ENCODE results near the gene RGS14. TPM values are rescaled to one million over a fixed set of nuclear protein-coding genes. Genes with fewer than 3 reads are reported as not detected.

The RGS14 gene
- total and polyA plus RNA-seq, 4 donors: 9.3 to 32.8 (median 23.1) TPM

DNA sequence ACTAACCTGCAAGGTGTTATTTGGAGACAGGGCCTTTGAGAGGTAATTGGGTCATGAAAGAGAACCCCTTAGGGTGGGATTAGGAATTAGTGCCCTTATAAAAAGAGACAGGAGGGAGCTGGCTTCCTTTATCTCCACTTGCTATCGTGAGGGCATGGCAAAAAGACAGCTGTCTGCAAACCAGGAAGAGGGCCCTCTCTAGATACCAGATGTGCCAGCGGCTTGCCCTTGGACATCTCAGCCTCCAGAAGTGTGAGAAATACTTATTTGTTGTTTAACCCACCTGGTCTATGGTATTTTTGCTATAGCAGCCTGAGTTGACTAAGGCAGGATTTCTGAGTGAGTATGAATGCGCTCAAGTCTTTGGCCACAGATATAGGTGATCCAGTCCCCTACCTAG lies 978 bp upstream of the RGS14 start:
- no peak for ATAC-seq (ENCODE audit: insufficient read depth, low FRiP score)
- H3K27me3 ChIP-seq (ENCODE audit: control insufficient read depth in 3 of 3, insufficient read depth in 3 of 3, low read length in 2 of 3): peaks cover 0 to 2% (median 0%) of the 10 kb centered on the region in 3 donors
- no peak for DNase-seq
- peaks cover 0 to 4% (median 3%) of the 10 kb centered on the region in 5 donors for H3K4me1 ChIP-seq (ENCODE audit: control insufficient read depth in 5 of 5, insufficient read depth in 5 of 5, low read length in 5 of 5)
- no peaks in the 10 kb centered on the region for H3K36me3 ChIP-seq (ENCODE audit: control insufficient read depth in 4 of 4, insufficient read depth in 4 of 4, low read length in 4 of 4)
- no peaks in the 10 kb centered on the region for H3K9me3 ChIP-seq (ENCODE audit: control insufficient read depth in 4 of 4, insufficient read depth in 3 of 4, low read length in 3 of 4)
- no peak overlapping the region for H3K27ac ChIP-seq (ENCODE audit: low read depth in 1 of 2, low read length in 1 of 2)
- no peak overlapping the region for H3K9ac ChIP-seq (ENCODE audit: insufficient read depth in 1 of 2, low read length in 2 of 2)
- TF ChIP-seq, protein P1, sequence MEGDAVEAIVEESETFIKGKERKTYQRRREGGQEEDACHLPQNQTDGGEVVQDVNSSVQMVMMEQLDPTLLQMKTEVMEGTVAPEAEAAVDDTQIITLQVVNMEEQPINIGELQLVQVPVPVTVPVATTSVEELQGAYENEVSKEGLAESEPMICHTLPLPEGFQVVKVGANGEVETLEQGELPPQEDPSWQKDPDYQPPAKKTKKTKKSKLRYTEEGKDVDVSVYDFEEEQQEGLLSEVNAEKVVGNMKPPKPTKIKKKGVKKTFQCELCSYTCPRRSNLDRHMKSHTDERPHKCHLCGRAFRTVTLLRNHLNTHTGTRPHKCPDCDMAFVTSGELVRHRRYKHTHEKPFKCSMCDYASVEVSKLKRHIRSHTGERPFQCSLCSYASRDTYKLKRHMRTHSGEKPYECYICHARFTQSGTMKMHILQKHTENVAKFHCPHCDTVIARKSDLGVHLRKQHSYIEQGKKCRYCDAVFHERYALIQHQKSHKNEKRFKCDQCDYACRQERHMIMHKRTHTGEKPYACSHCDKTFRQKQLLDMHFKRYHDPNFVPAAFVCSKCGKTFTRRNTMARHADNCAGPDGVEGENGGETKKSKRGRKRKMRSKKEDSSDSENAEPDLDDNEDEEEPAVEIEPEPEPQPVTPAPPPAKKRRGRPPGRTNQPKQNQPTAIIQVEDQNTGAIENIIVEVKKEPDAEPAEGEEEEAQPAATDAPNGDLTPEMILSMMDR (IDR thresholded peaks at IDR 0.05; ENCODE audit: control extremely low read depth, extremely low read depth): no peak
- 47 to 63% methylated on average over 3 of the region's 3 CpGs for WGBS, 2 donors
- H3K4me3 ChIP-seq: no peak overlapping the region

DNA sequence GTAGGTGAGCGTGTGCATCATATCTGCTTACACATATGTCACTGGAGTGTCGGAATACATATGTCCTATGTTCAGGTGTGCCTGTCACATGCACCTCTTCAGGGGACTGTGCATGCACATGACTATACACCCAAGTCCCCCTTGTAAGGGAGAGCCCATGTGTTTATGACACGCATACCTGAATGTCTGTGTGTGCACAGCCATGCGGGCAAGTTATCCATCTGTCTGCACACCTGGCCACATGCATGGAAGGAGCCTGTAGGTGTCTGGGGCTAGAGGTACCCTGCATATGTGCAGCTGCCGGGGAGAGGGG lies 622 bp upstream of the RGS14 start:
- WGBS, 2 donors: 54 to 86% methylated on average over 5 of the region's 5 CpGs
- H3K9ac ChIP-seq (ENCODE audit: insufficient read depth in 1 of 2, low read length in 2 of 2): no peak overlapping the region
- TF ChIP-seq, protein P1 (IDR thresholded peaks at IDR 0.05; ENCODE audit: control extremely low read depth, extremely low read depth): no peak
- H3K27ac ChIP-seq (ENCODE audit: low read depth in 1 of 2, low read length in 1 of 2): no peak overlapping the region
- DNase-seq: no peak
- peaks cover 0 to 4% (median 2%) of the 10 kb centered on the region in 5 donors for H3K4me1 ChIP-seq (ENCODE audit: control insufficient read depth in 5 of 5, insufficient read depth in 5 of 5, low read length in 5 of 5)
- H3K27me3 ChIP-seq (ENCODE audit: control insufficient read depth in 3 of 3, insufficient read depth in 3 of 3, low read length in 2 of 3): peaks cover 0 to 2% (median 0%) of the 10 kb centered on the region in 3 donors
- H3K4me3 ChIP-seq: no peak overlapping the region
- no peak for ATAC-seq (ENCODE audit: insufficient read depth, low FRiP score)
- H3K36me3 ChIP-seq (ENCODE audit: control insufficient read depth in 4 of 4, insufficient read depth in 4 of 4, low read length in 4 of 4): no peaks in the 10 kb centered on the region
- no peaks in the 10 kb centered on the region for H3K9me3 ChIP-seq (ENCODE audit: control insufficient read depth in 4 of 4, insufficient read depth in 3 of 4, low read length in 3 of 4)

DNA sequence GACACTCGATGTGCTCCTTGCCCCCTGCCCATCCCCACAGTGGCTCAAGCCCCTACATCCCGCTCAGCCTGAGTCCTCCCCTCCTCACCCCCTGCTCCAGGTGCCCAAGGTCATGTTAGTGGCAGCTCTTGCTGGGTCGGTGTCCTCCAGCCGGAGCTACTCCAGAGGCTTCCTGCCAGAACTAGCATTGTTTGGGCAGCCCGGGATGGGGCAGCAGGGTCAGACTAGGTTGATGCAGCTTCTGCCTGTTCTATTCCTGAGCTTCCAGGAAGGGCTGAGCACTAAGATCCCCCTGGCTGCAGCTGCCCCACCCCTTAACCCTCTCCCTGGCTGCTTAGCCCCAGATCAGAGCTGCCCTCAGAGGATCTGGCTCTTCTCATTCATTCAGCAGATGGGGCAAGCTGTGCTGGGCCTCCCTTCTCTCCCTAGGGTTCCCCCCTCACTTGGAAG lies 671 bp downstream of the RGS14 start:
- Histone ChIP-seq H3K4me3 (peak overlapping the region; percentile 2), H3K9ac (ENCODE audit: insufficient read depth in 1 of 2, low read length in 2 of 2) (no peak overlapping the region), H3K27me3 (ENCODE audit: control insufficient read depth in 3 of 3, insufficient read depth in 3 of 3, low read length in 2 of 3) (peaks cover 0 to 2% (median 0%) of the 10 kb centered on the region in 3 donors), H3K4me1 (ENCODE audit: control insufficient read depth in 5 of 5, insufficient read depth in 5 of 5, low read length in 5 of 5) (peaks cover 0 to 5% (median 3%) of the 10 kb centered on the region in 5 donors), H3K9me3 (ENCODE audit: control insufficient read depth in 4 of 4, insufficient read depth in 3 of 4, low read length in 3 of 4) (no peaks in the 10 kb centered on the region), H3K27ac (ENCODE audit: low read depth in 1 of 2, low read length in 1 of 2) (no peak overlapping the region), H3K36me3 (ENCODE audit: control insufficient read depth in 4 of 4, insufficient read depth in 4 of 4, low read length in 4 of 4) (no peaks in the 10 kb centered on the region)
- WGBS, 2 donors: 14 to 34% methylated on average over 5 of the region's 5 CpGs
- DNase-seq: no peak
- ATAC-seq (ENCODE audit: insufficient read depth, low FRiP score): no peak
- TF ChIP-seq, protein P1 (IDR thresholded peaks at IDR 0.05; ENCODE audit: control extremely low read depth, extremely low read depth): no peak

DNA sequence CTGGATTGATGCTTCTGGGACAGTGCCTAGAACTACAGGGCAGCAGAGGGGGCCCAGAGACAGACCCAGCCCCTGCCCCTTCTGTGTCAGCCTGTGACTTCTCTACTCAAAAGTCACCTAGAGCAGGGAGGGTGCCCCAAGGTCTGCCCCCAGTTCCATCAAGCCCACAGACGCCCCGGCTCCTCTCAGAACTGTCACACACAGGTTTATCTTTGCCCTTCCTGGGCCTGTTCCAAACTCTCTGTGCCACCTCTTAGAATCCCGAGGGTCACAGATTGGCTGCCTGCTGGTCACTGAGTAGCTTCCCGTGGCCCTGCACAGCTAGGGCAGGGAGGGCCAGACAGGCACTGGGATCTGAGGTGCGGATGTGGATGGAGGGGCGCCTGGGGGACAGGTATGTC lies 1.7 kb downstream of the RGS14 start:
- DNase-seq (no peak), ATAC-seq (ENCODE audit: insufficient read depth, low FRiP score) (no peak)
- Histone ChIP-seq H3K27me3 (ENCODE audit: control insufficient read depth in 3 of 3, insufficient read depth in 3 of 3, low read length in 2 of 3) (peaks cover 0 to 5% (median 0%) of the 10 kb centered on the region in 3 donors), H3K9ac (ENCODE audit: insufficient read depth in 1 of 2, low read length in 2 of 2) (no peak overlapping the region), H3K9me3 (ENCODE audit: control insufficient read depth in 4 of 4, insufficient read depth in 3 of 4, low read length in 3 of 4) (no peaks in the 10 kb centered on the region), H3K4me1 (ENCODE audit: control insufficient read depth in 5 of 5, insufficient read depth in 5 of 5, low read length in 5 of 5) (peaks cover 0 to 8% (median 3%) of the 10 kb centered on the region in 5 donors), H3K4me3 (no peak overlapping the region), H3K27ac (ENCODE audit: low read depth in 1 of 2, low read length in 1 of 2) (no peak overlapping the region), H3K36me3 (ENCODE audit: control insufficient read depth in 4 of 4, insufficient read depth in 4 of 4, low read length in 4 of 4) (no peaks in the 10 kb centered on the region)
- TF ChIP-seq, protein P1 (IDR thresholded peaks at IDR 0.05; ENCODE audit: control extremely low read depth, extremely low read depth): no peak
- WGBS, 2 donors: 82 to 87% methylated on average over 6 of the region's 6 CpGs

Data from lung (tissue), 12 donors.